ENCODE results near the gene STAP2.

STAP2 gene, protein sequence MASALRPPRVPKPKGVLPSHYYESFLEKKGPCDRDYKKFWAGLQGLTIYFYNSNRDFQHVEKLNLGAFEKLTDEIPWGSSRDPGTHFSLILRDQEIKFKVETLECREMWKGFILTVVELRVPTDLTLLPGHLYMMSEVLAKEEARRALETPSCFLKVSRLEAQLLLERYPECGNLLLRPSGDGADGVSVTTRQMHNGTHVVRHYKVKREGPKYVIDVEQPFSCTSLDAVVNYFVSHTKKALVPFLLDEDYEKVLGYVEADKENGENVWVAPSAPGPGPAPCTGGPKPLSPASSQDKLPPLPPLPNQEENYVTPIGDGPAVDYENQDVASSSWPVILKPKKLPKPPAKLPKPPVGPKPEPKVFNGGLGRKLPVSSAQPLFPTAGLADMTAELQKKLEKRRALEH

DNA sequence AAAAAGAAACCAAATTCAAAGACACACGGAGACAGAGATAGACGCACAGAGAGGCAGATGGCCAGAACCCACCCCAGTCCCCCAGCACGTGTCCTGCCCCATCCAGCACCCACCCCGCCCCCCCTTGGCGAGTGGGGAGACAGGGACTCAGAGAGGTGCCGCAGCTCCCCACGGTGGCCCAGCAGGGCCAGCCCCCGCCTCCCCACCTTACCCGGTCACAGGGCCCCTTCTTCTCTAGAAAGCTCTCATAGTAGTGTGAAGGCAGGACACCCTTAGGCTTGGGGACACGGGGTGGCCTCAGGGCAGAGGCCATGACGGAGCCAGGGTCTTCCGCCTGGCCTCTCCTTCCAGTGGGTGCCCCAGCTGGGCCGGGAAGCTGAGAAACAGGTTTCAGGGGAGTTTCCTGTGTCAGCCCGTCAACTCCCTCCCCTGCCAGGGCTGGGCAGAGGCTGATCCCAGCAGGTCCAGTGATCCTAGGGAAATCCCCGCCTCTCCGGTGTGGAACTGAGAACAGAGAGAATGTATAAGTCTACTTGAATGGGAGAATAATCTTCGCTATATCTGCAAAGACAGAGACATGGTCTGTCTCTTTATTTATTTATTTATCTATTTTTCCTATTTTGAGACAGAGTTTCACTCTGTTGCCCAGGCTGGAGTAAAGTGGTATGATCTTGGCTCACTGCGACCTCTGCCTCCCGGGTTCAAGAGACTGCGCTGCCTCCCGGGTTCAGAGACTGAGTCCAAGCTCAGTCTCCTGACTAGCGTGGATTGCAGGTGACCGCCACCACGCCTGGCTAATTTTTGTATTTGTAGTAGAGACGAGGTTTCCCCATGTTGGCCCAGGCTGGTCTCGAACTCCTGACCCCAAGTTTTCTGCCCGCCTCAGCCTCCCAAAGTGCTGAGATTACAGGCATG, at the start of gene STAP2:
Gene STAP2 (minus strand): TSS at position 387 of the 915 bp plus-strand sequence. CDS start 74 bp downstream, at position 313.
- no peaks in the 10 kb centered on the region for H3K36me3 ChIP-seq (ENCODE audit: control insufficient read depth, low read depth, low read length)
- H3K9ac ChIP-seq (ENCODE audit: low read length), result peak within 1 kb of the TSS; percentile 29
- peak within 1 kb of the TSS; percentile 56 for H3K4me3 ChIP-seq (ENCODE audit: low read length)
- peaks cover 4% of the 10 kb centered on the region for H3K4me1 ChIP-seq (ENCODE audit: control insufficient read depth, low read depth, low read length)
- no peaks in the 10 kb centered on the region for H3K27me3 ChIP-seq (ENCODE audit: control insufficient read depth, insufficient read depth, low read length)
- no peaks in the 10 kb centered on the region for H3K9me3 ChIP-seq (ENCODE audit: control insufficient read depth, low read depth, low read length)
- H3K27ac ChIP-seq (ENCODE audit: low read length), result no peak within 1 kb of the TSS

DNA sequence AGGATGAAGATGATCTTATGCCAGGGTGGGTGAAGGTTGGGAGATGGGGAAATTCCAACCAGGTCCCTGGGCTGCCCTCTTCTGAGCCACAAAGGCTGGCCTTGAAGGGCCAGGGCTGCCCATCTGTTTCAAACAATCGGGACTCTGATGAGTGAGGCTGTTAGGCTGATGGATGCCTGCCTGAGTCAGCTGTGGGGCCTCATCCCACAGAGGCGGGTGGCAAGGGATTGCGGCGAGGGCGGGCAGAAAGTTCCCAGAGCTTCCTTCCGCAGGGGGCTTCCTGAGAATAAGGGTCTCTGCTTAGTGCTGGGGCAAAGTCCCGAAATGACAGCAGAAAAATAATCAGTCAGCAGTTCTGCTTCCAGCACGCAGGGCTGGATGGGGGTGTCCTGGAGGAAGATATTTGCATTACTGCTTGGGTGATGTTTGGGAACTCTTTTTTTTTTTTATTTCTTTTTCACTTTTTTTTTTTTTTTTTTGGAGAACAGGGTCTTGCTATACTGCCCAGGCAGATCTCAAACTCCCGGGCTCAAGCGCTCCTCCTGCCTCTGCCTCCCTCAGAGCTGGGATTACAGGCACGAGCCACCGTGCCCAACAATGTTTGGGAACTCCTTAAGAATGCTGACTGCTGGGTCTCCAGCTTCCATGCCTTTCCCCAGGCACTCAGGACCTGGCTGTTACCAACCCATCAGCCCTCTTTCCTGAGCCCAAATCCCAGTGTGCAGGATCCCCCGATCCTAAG, 47.6 kb upstream of the STAP2 start:
- Histone ChIP-seq H3K36me3 (ENCODE audit: control insufficient read depth, low read depth, low read length) (no peaks in the 10 kb centered on the region), H3K4me3 (ENCODE audit: low read length) (no peak overlapping the region), H3K27ac (ENCODE audit: low read length) (no peak overlapping the region), H3K4me1 (ENCODE audit: control insufficient read depth, low read depth, low read length) (peaks cover 22% of the 10 kb centered on the region), H3K27me3 (ENCODE audit: control insufficient read depth, insufficient read depth, low read length) (no peaks in the 10 kb centered on the region), H3K9me3 (ENCODE audit: control insufficient read depth, low read depth, low read length) (no peaks in the 10 kb centered on the region), H3K9ac (ENCODE audit: low read length) (no peak overlapping the region)

DNA sequence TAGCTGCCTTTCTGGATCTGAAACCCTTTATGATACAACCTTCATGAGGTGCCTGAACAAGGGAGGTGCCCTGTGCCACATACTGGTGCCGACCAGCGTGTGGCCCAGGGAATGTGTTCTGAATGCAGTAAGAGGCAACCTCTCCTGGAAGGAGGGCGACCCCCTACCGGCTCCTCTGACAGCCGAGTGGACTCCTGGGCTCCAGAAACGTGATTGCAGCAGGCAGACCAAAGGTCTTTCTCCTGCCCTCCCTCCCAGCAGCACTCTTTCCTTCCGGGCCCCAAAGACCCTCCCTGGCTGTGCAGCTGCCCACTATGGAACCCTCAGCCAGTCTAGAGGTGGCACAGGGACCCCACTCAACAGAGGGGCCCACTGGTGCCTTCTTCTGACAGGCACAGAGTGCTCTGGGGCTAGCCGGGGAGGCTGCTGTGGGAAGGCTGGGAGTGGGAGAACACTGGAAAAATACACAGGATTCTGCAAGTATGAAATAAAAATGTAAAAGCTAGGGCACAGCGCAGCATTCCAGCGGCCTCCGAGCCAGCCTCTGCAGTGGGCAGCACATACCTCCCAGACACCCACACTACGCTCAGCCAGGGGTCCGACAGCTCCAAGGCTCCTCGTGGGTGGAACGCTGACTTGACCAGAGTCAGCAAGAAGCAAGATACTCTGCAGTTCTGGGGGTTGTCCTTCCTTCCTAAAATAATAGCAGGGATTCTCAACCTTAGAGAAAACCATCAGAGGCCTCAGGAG, 46.8 kb upstream of the STAP2 start:
- H3K27ac ChIP-seq (ENCODE audit: low read length), result no peak overlapping the region
- H3K36me3 ChIP-seq (ENCODE audit: control insufficient read depth, low read depth, low read length), result no peaks in the 10 kb centered on the region
- H3K9me3 ChIP-seq (ENCODE audit: control insufficient read depth, low read depth, low read length), result no peaks in the 10 kb centered on the region
- H3K4me1 ChIP-seq (ENCODE audit: control insufficient read depth, low read depth, low read length), result peaks cover 16% of the 10 kb centered on the region
- H3K4me3 ChIP-seq (ENCODE audit: low read length), result no peak overlapping the region
- no peak overlapping the region for H3K9ac ChIP-seq (ENCODE audit: low read length)
- no peaks in the 10 kb centered on the region for H3K27me3 ChIP-seq (ENCODE audit: control insufficient read depth, insufficient read depth, low read length)

DNA sequence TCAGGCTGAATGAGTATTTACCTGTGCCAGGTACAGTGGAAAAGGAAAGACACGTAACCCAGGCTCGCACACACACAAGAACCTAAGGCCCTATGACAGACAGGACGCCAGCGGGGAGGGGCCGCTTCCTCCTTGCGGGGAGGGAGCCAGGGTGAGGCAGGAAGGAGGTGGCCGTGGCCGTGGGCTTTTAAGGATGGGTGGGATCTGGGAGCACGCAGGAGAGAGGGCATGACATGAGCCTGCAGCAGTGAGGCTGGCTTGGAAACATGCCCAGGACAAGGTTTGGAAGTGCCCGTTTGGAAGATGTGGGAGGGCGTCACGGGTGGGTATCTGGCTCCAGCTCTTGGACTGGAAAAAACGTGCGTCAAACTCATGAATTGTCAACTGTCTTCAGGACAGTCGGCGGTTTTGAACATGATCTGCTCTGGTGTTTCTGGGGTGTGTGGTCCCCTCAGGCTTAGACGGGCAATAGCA, 41.7 kb upstream of the STAP2 start:
- H3K9me3 ChIP-seq (ENCODE audit: control insufficient read depth, low read depth, low read length), result no peaks in the 10 kb centered on the region
- H3K27me3 ChIP-seq (ENCODE audit: control insufficient read depth, insufficient read depth, low read length), result no peaks in the 10 kb centered on the region
- no peak overlapping the region for H3K4me3 ChIP-seq (ENCODE audit: low read length)
- H3K27ac ChIP-seq (ENCODE audit: low read length), result no peak overlapping the region
- H3K9ac ChIP-seq (ENCODE audit: low read length), result no peak overlapping the region
- no peaks in the 10 kb centered on the region for H3K36me3 ChIP-seq (ENCODE audit: control insufficient read depth, low read depth, low read length)
- peaks cover 17% of the 10 kb centered on the region for H3K4me1 ChIP-seq (ENCODE audit: control insufficient read depth, low read depth, low read length)

DNA sequence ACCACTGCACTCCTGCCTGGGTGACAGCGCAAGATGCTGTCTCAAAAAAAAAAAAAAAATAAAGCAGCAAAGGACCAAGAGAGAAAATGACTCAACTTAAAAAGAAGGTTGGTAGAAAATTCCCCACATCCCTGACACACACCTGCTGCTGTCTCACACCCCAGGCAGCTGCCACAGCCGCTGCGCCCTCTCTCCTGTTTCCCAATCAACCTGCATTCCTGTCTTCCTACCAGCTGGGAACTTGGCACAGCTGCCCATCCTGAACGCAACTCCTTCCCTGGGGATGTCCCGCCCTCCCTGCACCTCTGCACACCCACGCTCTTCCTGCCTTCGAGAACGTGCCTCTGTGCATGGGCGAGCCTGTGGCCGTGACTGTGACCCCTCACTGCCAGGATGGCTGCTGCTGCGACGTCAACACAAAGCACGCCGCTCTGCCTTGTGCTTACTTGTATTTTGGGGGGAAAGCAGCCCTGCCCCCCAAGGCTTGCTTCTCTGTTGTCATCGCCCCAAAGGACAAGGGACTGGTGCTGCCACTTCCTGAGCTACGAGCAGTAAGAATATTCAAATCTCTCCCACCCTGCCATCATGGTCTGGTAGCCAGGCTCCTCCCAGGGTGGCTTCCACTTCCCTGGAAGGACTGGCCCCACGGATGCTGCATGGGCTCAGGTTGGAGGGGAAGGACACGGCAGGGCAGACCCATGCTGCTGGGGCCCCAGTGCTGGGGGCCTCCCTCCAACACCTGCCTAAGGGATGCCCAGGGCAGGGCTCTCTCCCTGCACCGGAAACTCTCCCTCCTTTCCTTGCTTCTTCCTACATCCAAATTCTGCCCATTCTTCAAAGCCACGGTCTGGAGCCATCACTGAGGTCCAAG, 41.0 kb upstream of the STAP2 start:
- no peaks in the 10 kb centered on the region for H3K27me3 ChIP-seq (ENCODE audit: control insufficient read depth, insufficient read depth, low read length)
- H3K9me3 ChIP-seq (ENCODE audit: control insufficient read depth, low read depth, low read length), result no peaks in the 10 kb centered on the region
- H3K36me3 ChIP-seq (ENCODE audit: control insufficient read depth, low read depth, low read length), result no peaks in the 10 kb centered on the region
- H3K4me3 ChIP-seq (ENCODE audit: low read length), result no peak overlapping the region
- H3K27ac ChIP-seq (ENCODE audit: low read length), result no peak overlapping the region
- peaks cover 24% of the 10 kb centered on the region for H3K4me1 ChIP-seq (ENCODE audit: control insufficient read depth, low read depth, low read length)
- no peak overlapping the region for H3K9ac ChIP-seq (ENCODE audit: low read length)

DNA sequence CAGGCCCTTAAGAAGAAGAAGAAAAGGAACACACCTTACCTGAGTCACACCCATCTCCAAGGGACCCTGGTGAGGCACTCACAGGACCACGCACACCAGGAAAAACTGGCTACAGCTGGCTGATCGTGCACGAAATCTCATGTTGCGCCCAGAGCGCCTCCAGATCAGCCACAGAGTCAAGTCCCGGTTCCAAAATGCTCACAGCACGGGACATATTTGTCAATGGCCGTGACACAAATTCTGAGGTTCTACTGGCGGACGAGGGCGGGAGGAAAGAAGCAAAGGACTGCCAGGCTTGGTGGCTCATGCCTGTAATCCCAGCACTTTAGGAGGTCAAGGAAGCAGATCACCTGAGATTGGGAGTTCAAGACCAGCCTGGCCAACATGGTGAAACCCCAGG, 40.3 kb upstream of the STAP2 start:
- Histone ChIP-seq H3K27ac (ENCODE audit: low read length) (no peak overlapping the region), H3K9ac (ENCODE audit: low read length) (no peak overlapping the region), H3K27me3 (ENCODE audit: control insufficient read depth, insufficient read depth, low read length) (no peaks in the 10 kb centered on the region), H3K4me3 (ENCODE audit: low read length) (no peak overlapping the region), H3K9me3 (ENCODE audit: control insufficient read depth, low read depth, low read length) (no peaks in the 10 kb centered on the region), H3K4me1 (ENCODE audit: control insufficient read depth, low read depth, low read length) (peaks cover 24% of the 10 kb centered on the region), H3K36me3 (ENCODE audit: control insufficient read depth, low read depth, low read length) (no peaks in the 10 kb centered on the region)

DNA sequence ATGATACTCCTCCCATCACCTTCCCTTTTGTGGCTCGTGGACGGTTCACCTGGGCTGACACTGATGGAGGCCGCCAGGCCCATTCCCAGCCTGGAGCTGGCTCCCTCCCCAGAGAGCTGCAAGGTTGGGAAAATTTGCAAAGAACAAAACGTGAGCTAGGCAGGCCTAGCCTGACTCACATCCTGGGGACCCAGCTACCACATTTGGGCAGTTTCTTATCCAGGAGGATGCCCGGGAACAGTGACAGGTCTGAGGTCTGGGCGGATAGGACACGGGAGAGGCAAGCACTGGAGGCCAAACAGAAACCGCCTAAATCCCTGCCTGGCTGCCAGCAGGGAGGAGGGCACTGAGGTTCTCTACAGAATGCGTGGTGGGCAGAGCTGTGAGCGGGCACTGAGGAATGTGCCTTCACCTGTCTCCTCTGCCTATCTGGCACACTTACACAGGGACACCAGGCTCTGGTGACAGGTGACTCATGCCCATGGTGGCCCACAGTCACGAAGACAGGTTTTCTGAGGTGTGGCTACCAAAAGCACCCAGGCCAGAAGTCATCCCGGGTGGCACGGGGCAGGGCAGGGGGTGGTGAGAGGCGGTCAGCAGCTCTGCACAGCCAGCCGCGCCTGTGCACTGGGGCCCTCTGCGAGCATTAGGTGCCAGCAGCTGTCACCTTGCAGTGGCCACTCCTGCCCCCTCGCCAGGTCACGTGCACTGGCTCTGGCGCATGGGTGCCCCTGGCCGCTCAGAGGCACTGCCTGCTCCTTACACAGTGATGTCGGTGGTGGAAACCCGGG, 38.6 kb upstream of the STAP2 start:
- no peak overlapping the region for H3K9ac ChIP-seq (ENCODE audit: low read length)
- no peaks in the 10 kb centered on the region for H3K27me3 ChIP-seq (ENCODE audit: control insufficient read depth, insufficient read depth, low read length)
- no peak overlapping the region for H3K4me3 ChIP-seq (ENCODE audit: low read length)
- H3K9me3 ChIP-seq (ENCODE audit: control insufficient read depth, low read depth, low read length), result no peaks in the 10 kb centered on the region
- no peaks in the 10 kb centered on the region for H3K36me3 ChIP-seq (ENCODE audit: control insufficient read depth, low read depth, low read length)
- H3K27ac ChIP-seq (ENCODE audit: low read length), result no peak overlapping the region
- H3K4me1 ChIP-seq (ENCODE audit: control insufficient read depth, low read depth, low read length), result peaks cover 24% of the 10 kb centered on the region

DNA sequence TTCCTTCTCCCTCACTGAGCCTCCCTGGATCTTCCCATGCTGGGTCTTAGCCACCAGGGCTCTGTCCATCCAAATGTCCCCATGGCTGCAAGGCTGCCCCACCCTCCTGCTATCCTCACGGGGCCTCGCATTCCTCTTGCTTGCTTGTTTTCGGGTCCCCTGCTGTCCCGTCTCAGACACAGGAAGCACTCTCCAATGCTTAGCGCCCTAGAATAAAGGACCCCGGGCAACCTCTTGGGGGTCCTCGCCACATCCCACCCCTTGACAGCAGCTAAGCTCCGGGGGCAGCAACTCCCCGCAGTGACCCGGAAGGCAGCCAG, 38.0 kb upstream of the STAP2 start:
- no peak overlapping the region for H3K4me3 ChIP-seq (ENCODE audit: low read length)
- H3K36me3 ChIP-seq (ENCODE audit: control insufficient read depth, low read depth, low read length), result no peaks in the 10 kb centered on the region
- no peak overlapping the region for H3K9ac ChIP-seq (ENCODE audit: low read length)
- H3K27me3 ChIP-seq (ENCODE audit: control insufficient read depth, insufficient read depth, low read length), result no peaks in the 10 kb centered on the region
- H3K27ac ChIP-seq (ENCODE audit: low read length), result no peak overlapping the region
- H3K9me3 ChIP-seq (ENCODE audit: control insufficient read depth, low read depth, low read length), result no peaks in the 10 kb centered on the region
- peaks cover 24% of the 10 kb centered on the region for H3K4me1 ChIP-seq (ENCODE audit: control insufficient read depth, low read depth, low read length)

DNA sequence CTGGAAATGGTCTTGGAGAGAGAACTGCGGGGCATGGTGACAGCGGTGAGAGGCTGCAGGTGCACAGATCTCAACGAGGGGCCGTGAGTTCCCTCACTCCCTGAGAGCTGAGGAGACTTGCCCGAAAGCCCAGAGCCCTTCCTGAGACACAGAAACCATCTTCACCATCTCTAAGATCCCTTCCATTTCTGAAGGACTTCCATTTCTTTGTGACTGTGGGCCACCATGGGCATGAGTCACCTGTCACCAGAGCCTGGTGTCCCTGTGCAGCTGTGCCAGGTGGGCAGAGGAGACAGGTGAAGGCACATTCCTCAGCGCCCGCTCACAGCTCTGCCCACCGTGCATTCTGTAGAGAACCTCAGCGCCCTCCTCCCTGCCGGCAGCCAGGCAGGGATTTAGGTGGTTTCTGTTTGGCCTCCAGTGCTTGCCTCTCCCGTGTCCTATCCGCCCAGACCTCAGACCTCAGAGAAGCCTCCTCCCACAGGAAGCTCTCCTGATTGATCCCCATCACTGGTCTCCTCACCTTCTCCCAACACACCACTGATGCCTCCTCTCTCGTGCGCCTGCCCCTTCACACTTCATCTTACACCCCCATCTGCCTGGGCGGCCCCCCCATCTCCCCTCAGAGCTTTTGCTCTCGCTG, 37.5 kb upstream of the STAP2 start:
- peaks cover 24% of the 10 kb centered on the region for H3K4me1 ChIP-seq (ENCODE audit: control insufficient read depth, low read depth, low read length)

More for the DNA sequence above, 37.5 kb upstream of the STAP2 start:
- no peak overlapping the region for H3K27ac ChIP-seq (ENCODE audit: low read length)
- H3K36me3 ChIP-seq (ENCODE audit: control insufficient read depth, low read depth, low read length), result no peaks in the 10 kb centered on the region
- no peaks in the 10 kb centered on the region for H3K27me3 ChIP-seq (ENCODE audit: control insufficient read depth, insufficient read depth, low read length)
- no peak overlapping the region for H3K9ac ChIP-seq (ENCODE audit: low read length)
- H3K4me3 ChIP-seq (ENCODE audit: low read length), result no peak overlapping the region
- H3K9me3 ChIP-seq (ENCODE audit: control insufficient read depth, low read depth, low read length), result no peaks in the 10 kb centered on the region
